ENCODE results near the gene MIB1.

Gene MIB1

GRCh38 chr18:21701621-21702020 lies 39.0 kb upstream of the MIB1 start:
- Histone ChIP-seq H3K27ac (ENCODE audit: low read depth, low read length, poor library complexity, severe bottlenecking) (peak overlapping the region; percentile 95), H4K20me1 (ENCODE audit: insufficient read depth, low read length) (no peaks in the 10 kb centered on the region), H3K9me2 (ENCODE audit: low read depth, low read length) (no peaks in the 10 kb centered on the region), H3F3A (ENCODE audit: insufficient read depth, low read length) (no peaks in the 10 kb centered on the region), H3K4me3 (ENCODE audit: low read depth, low read length, poor library complexity, severe bottlenecking) (peak overlapping the region; percentile 86), H3K27me3 (ENCODE audit: insufficient read depth, low read length) (no peaks in the 10 kb centered on the region), H3K9ac (ENCODE audit: low read length) (no peak overlapping the region; the same call in 1 of the 2 replicates), H2AFZ (ENCODE audit: low read length) (no peak overlapping the region), H3K4me1 (ENCODE audit: insufficient read depth, low read length, severe bottlenecking) (peaks cover 37% of the 10 kb centered on the region), H3K36me3 (ENCODE audit: insufficient read depth, low read length) (peaks cover 60% of the 10 kb centered on the region), H3K4me2 (ENCODE audit: low read length) (peak overlapping the region; percentile 94), H3K79me2 (ENCODE audit: insufficient read depth, low read length) (peaks cover 20% of the 10 kb centered on the region), H3K9me3 (ENCODE audit: low read length) (no peaks in the 10 kb centered on the region)
- TF ChIP-seq CTCF (IDR thresholded peaks at IDR 0.05; ENCODE audit: low read length) (no peak), EZH2 (IDR thresholded peaks at IDR 0.05; ENCODE audit: borderline replicate concordance, low read length) (no peak)

GRCh38 chr18:21702602-21703001 lies 38.0 kb upstream of the MIB1 start:
- H3K9ac ChIP-seq (ENCODE audit: low read length) = peak overlapping the region; percentile 64
- H4K20me1 ChIP-seq (ENCODE audit: insufficient read depth, low read length) = no peaks in the 10 kb centered on the region
- H3K9me2 ChIP-seq (ENCODE audit: low read depth, low read length) = no peaks in the 10 kb centered on the region
- no peaks in the 10 kb centered on the region for H3K27me3 ChIP-seq (ENCODE audit: insufficient read depth, low read length)
- H3K4me3 ChIP-seq (ENCODE audit: low read depth, low read length, poor library complexity, severe bottlenecking) = peak overlapping the region; percentile 86
- H3K4me1 ChIP-seq (ENCODE audit: insufficient read depth, low read length, severe bottlenecking) = peaks cover 37% of the 10 kb centered on the region
- no peak overlapping the region for H2AFZ ChIP-seq (ENCODE audit: low read length)
- no peaks in the 10 kb centered on the region for H3F3A ChIP-seq (ENCODE audit: insufficient read depth, low read length)
- H3K27ac ChIP-seq (ENCODE audit: low read depth, low read length, poor library complexity, severe bottlenecking) = peak overlapping the region; percentile 95
- no peaks in the 10 kb centered on the region for H3K9me3 ChIP-seq (ENCODE audit: low read length)
- peak overlapping the region; percentile 94 for H3K4me2 ChIP-seq (ENCODE audit: low read length)
- H3K79me2 ChIP-seq (ENCODE audit: insufficient read depth, low read length) = peaks cover 20% of the 10 kb centered on the region
- TF ChIP-seq EZH2 (IDR thresholded peaks at IDR 0.05; ENCODE audit: borderline replicate concordance, low read length) = no peak
- no peak for TF ChIP-seq CTCF (IDR thresholded peaks at IDR 0.05; ENCODE audit: low read length)
- H3K36me3 ChIP-seq (ENCODE audit: insufficient read depth, low read length) = peaks cover 59% of the 10 kb centered on the region

GRCh38 chr18:21703241-21703820 lies 37.3 kb upstream of the MIB1 start:
- H3K27me3 ChIP-seq (ENCODE audit: insufficient read depth, low read length) = no peaks in the 10 kb centered on the region
- H3K4me2 ChIP-seq (ENCODE audit: low read length) = peak overlapping the region; percentile 94
- no peak overlapping the region for H2AFZ ChIP-seq (ENCODE audit: low read length)
- H3F3A ChIP-seq (ENCODE audit: insufficient read depth, low read length) = no peaks in the 10 kb centered on the region
- H3K9me3 ChIP-seq (ENCODE audit: low read length) = no peaks in the 10 kb centered on the region
- H3K36me3 ChIP-seq (ENCODE audit: insufficient read depth, low read length) = peaks cover 59% of the 10 kb centered on the region
- no peaks in the 10 kb centered on the region for H4K20me1 ChIP-seq (ENCODE audit: insufficient read depth, low read length)
- peak overlapping the region; percentile 86 for H3K4me3 ChIP-seq (ENCODE audit: low read depth, low read length, poor library complexity, severe bottlenecking)
- peak overlapping the region; percentile 95 for H3K27ac ChIP-seq (ENCODE audit: low read depth, low read length, poor library complexity, severe bottlenecking)
- H3K79me2 ChIP-seq (ENCODE audit: insufficient read depth, low read length) = peaks cover 20% of the 10 kb centered on the region
- H3K4me1 ChIP-seq (ENCODE audit: insufficient read depth, low read length, severe bottlenecking) = peaks cover 37% of the 10 kb centered on the region
- H3K9me2 ChIP-seq (ENCODE audit: low read depth, low read length) = no peaks in the 10 kb centered on the region
- TF ChIP-seq CTCF (IDR thresholded peaks at IDR 0.05; ENCODE audit: low read length) (no peak), EZH2 (IDR thresholded peaks at IDR 0.05; ENCODE audit: borderline replicate concordance, low read length) (no peak)
- peak overlapping the region; percentile 83 for H3K9ac ChIP-seq (ENCODE audit: low read length)

All from OCI-LY1 (cell line).